ENCODE results near the gene WRAP73. TPM values are rescaled to one million over a fixed set of nuclear protein-coding genes. Genes with fewer than 3 reads are reported as not detected.

Gene WRAP73
- total and polyA plus RNA-seq, 2 experiments from 2014 or later: 22.6 to 43.3 TPM

DNA sequence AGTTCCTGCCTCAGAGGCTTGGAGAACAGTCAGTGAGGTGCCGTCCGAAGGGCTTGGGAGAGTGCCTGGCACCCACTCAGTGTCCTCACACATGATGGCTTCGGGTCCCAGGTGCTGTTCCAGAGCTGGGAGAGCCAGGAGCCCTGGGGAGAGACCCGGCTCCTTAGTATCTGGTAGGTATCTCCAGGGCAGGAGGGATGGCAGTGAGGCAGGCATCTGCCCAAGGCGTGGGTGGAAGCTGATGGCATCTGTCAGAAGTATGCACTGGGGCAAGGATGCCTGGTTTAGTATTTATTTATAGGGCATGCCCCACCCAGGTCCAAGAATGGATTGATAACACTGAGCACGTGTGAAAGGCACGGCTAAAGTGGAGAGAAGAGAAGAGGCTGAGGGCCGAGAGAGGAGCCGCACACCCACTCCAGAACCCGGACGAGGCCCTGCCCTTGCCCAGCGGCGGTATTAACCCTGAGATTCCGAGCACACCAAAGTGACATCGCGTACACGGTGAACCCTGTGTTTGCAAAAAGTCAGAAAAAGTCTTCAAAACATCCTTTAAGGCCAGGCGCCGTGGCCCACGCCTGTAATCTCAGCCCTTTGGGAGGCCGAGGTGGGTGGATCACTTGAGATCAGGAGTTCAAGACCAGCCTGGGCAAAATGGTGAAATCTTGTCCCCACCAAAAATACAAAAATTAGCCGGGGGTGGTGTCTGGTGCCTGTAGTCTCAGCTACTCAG, 4.8 kb upstream of the WRAP73 start:
- H3K4me3 ChIP-seq: no peak overlapping the region
- DNase-seq (ENCODE audit: low spot score) (no peak), ATAC-seq (no peak)
- no peaks in the 10 kb centered on the region; the same call in 2 of the 3 replicates for H3K9me3 Mint-ChIP-seq
- H2AFZ ChIP-seq: no peak overlapping the region
- H3K4me2 ChIP-seq: no peak overlapping the region
- H3K9me2 ChIP-seq (ENCODE audit: insufficient read depth): no peaks in the 10 kb centered on the region
- peaks cover 6% of the 10 kb centered on the region; the same call in 1 of the 2 replicates for H4K20me1 ChIP-seq (replicated peaks; ENCODE audit: insufficient read depth)
- peaks cover 15% of the 10 kb centered on the region for H3K4me1 Mint-ChIP-seq
- H3K4me3 Mint-ChIP-seq: no peak overlapping the region
- peaks cover 7% of the 10 kb centered on the region; the same call in 1 of the 2 replicates for H3F3A ChIP-seq (replicated peaks; ENCODE audit: low read depth)
- TF ChIP-seq, protein P1, sequence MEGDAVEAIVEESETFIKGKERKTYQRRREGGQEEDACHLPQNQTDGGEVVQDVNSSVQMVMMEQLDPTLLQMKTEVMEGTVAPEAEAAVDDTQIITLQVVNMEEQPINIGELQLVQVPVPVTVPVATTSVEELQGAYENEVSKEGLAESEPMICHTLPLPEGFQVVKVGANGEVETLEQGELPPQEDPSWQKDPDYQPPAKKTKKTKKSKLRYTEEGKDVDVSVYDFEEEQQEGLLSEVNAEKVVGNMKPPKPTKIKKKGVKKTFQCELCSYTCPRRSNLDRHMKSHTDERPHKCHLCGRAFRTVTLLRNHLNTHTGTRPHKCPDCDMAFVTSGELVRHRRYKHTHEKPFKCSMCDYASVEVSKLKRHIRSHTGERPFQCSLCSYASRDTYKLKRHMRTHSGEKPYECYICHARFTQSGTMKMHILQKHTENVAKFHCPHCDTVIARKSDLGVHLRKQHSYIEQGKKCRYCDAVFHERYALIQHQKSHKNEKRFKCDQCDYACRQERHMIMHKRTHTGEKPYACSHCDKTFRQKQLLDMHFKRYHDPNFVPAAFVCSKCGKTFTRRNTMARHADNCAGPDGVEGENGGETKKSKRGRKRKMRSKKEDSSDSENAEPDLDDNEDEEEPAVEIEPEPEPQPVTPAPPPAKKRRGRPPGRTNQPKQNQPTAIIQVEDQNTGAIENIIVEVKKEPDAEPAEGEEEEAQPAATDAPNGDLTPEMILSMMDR (conservative IDR thresholded peaks at IDR 0.05; ENCODE audit: low read depth in 2 of 2): no peak
- TF ChIP-seq STAT1 (IDR thresholded peaks at IDR 0.05; ENCODE audit: unreplicated experiment) (no peak), ZNF331 (CRISPR knock-in tag; IDR thresholded peaks at IDR 0.05; ENCODE audit: low read depth) (no peak), EZH2phosphoT487 (IDR thresholded peaks at IDR 0.05; ENCODE audit: unreplicated experiment) (no peak), CREB1 (CRISPR knock-in tag; IDR thresholded peaks at IDR 0.05; ENCODE audit: low read depth) (no peak)
- TF ChIP-seq, protein P2, sequence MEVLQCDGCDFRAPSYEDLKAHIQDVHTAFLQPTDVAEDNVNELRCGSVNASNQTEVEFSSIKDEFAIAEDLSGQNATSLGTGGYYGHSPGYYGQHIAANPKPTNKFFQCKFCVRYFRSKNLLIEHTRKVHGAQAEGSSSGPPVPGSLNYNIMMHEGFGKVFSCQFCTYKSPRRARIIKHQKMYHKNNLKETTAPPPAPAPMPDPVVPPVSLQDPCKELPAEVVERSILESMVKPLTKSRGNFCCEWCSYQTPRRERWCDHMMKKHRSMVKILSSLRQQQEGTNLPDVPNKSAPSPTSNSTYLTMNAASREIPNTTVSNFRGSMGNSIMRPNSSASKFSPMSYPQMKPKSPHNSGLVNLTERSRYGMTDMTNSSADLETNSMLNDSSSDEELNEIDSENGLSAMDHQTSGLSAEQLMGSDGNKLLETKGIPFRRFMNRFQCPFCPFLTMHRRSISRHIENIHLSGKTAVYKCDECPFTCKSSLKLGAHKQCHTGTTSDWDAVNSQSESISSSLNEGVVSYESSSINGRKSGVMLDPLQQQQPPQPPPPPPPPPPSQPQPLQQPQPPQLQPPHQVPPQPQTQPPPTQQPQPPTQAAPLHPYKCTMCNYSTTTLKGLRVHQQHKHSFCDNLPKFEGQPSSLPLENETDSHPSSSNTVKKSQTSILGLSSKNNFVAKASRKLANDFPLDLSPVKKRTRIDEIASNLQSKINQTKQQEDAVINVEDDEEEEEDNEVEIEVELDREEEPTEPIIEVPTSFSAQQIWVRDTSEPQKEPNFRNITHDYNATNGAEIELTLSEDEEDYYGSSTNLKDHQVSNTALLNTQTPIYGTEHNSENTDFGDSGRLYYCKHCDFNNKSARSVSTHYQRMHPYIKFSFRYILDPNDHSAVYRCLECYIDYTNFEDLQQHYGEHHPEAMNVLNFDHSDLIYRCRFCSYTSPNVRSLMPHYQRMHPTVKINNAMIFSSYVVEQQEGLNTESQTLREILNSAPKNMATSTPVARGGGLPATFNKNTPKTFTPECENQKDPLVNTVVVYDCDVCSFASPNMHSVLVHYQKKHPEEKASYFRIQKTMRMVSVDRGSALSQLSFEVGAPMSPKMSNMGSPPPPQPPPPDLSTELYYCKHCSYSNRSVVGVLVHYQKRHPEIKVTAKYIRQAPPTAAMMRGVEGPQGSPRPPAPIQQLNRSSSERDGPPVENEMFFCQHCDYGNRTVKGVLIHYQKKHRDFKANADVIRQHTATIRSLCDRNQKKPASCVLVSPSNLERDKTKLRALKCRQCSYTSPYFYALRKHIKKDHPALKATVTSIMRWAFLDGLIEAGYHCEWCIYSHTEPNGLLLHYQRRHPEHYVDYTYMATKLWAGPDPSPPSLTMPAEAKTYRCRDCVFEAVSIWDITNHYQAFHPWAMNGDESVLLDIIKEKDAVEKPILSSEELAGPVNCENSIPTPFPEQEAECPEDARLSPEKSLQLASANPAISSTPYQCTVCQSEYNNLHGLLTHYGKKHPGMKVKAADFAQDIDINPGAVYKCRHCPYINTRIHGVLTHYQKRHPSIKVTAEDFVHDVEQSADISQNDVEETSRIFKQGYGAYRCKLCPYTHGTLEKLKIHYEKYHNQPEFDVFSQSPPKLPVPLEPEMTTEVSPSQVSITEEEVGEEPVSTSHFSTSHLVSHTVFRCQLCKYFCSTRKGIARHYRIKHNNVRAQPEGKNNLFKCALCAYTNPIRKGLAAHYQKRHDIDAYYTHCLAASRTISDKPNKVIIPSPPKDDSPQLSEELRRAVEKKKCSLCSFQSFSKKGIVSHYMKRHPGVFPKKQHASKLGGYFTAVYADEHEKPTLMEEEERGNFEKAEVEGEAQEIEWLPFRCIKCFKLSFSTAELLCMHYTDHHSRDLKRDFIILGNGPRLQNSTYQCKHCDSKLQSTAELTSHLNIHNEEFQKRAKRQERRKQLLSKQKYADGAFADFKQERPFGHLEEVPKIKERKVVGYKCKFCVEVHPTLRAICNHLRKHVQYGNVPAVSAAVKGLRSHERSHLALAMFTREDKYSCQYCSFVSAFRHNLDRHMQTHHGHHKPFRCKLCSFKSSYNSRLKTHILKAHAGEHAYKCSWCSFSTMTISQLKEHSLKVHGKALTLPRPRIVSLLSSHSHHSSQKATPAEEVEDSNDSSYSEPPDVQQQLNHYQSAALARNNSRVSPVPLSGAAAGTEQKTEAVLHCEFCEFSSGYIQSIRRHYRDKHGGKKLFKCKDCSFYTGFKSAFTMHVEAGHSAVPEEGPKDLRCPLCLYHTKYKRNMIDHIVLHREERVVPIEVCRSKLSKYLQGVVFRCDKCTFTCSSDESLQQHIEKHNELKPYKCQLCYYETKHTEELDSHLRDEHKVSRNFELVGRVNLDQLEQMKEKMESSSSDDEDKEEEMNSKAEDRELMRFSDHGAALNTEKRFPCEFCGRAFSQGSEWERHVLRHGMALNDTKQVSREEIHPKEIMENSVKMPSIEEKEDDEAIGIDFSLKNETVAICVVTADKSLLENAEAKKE (CRISPR knock-in tag; IDR thresholded peaks at IDR 0.05): no peak
- peaks cover 76% of the 10 kb centered on the region for H3K27me3 ChIP-seq (ENCODE audit: insufficient read depth)
- no peaks in the 10 kb centered on the region for H3K36me3 ChIP-seq (ENCODE audit: insufficient read depth)
- peaks cover 8% of the 10 kb centered on the region; the same call in 1 of the 2 replicates for H3K4me1 ChIP-seq (ENCODE audit: insufficient read depth)
- no peak overlapping the region for H3K27ac Mint-ChIP-seq
- H3K27me3 Mint-ChIP-seq (ENCODE audit: insufficient read depth, low read depth, poor library complexity): peaks cover 64% of the 10 kb centered on the region
- H3K36me3 Mint-ChIP-seq (ENCODE audit: low read depth): no peaks in the 10 kb centered on the region; the same call in 2 of the 3 replicates
- no peaks in the 10 kb centered on the region for H3K79me2 ChIP-seq (replicated peaks; ENCODE audit: insufficient read depth)
- H3K27ac ChIP-seq (ENCODE audit: low read depth): no peak overlapping the region

Measured in GM23338 (cell line).